ENCODE measurements around the gene LDLRAD4.
A peak's percentile ranks its signal among the peaks of the same experiment; 100 is the strongest.
"Not testable (repeated sequence)": the region's sequence is repeated elsewhere in the genome, so short reads cannot be mapped to it uniquely, and the experiment has no call there.

The LDLRAD4 gene

GRCh38 chr18:13313006-13313686, 94.6 kb downstream of the LDLRAD4 start:
- DNase-seq: peak; percentile 73

DNA sequence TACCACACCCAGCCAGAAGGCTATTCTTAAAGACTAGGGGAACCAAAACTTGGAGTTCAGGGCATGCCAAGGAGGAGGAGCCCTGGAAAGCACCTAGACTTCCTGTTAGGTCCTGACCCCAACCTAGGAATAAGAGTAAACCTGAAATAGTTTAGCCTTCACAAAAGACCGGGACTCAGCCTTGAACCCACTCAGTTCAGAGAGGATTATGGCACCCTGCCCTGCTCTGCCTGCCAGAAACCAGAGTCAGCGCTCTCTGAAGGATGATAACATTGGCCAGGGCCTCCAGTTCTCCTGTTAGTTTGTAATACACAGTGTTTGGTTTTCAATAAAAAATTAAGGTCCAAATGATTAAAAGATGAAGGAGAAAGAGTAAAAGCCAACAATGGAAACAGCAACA, 96.4 kb downstream of the LDLRAD4 start:
- no peak for DNase-seq

DNA sequence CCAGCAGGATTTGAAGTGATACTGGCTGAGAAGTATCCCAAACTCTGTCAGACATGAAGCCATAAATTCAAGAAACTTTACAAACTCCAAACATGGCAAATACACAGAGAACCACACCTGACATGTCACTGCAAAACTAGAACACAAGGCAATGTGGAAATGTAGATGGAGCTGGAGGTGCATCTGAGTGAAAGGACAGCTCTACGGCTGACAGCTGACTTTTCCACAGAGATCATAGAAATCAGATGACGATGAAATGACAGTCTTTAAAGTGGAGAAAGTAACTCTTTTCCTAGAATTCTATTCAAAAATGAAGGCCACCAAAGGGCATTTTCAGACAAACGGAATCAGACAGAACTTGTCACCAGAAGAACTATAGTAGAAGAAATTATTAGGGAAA, 97.5 kb downstream of the LDLRAD4 start:
- DNase-seq: peak; percentile 41

DNA sequence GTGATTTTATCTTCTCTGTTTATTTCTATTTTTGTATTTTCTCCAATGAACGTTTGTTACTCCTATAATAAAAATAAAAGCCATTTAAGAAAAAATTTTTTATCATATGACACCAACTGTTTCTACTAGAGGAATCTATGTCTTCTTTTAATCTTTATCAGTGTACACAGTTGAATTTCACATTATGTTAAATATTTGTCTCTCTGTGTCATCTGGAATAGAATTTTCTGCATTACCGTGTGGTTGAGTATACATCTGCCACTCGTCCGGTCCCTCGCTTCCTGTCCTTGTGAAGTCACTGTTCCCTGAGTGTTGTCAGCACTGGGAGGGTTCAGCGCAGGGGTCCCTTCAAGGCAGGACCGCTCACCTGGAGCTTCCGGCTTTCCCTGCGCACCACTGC, 99.2 kb downstream of the LDLRAD4 start:
- DNase-seq: peak; percentile 62

DNA sequence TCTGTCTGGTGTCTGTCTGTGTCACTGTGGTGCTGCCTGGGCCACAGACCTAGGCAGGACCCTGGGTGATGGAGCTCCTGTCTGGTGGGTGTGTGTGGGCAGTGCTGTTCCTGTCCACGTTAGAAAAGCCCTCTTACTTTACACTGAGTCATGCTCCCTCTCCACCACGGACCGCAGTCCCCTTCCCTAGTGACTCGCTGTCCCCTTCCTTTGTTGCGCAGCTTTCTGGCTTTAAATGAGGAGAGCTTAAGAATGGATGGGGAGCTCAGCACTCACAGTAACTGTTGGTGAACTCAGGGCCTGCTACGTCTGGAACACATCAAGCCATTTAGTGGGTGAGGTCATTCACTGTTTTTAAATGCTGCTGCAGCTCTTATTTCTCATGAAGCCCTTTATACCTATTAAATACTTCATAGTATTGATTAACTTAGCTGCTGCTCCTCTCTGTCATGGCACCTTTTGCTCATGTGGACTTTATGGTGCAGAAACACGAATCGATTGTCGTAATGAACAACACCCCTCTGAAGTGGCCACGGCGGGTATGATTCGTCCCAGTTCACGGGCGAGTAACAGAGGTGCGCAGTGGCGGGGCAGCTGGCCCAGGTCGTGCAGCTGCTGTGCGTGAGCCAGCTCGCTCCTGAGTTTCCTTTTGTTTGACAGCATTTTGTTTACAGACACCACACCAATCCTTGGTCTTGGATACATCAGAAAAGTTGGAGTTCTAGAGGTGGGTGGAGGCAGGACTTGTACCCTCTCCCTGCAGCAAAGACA, 100.4 kb downstream of the LDLRAD4 start:
- no peak for DNase-seq

GRCh38 chr18:13319629-13320028, 101.1 kb downstream of the LDLRAD4 start:
- no peak for DNase-seq

DNA sequence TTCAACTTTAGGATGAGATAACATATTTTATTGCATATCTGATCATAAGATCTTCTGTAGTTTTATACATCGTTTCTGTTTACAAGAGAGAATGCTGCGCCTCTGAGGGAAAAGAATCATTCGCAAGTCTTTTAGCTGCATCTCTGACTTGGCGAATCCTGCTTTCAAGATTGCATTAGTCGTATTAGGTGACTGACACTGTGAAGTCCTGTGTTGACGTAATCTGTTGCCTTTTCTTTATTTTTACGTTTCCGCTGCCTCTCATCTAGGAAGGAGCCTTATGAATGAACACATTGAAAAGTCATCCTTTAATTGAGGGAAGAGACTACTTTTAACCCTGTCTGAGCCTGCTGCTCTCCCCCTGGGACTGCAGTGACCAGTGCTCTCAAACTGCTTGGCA, 101.5 kb downstream of the LDLRAD4 start:
- no peak for DNase-seq

DNA sequence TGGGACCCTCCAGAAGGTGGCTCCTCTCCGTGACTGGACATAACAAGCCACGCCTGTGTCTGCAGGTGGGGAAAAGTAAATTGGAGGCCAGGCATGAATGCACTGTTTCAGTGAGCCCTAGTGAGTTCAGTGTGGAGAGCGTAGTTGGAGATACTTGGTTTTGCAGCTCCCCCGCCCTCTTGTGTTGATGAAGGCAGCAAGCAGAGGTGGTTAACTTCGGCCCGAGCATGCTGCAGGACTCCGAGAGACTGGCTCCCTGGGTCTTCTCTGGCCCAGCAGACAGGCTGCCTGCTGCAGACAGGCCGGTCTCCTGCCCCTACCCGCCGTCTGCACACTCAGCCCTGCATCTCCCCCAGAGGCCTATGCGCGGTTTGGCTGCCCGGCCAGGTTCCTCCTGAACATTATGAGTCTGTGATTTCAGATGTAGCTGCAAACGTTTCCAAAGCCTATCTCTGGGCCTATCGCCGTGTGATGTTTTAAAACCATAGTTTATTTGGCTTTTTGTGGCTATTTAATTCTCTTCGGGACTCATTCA, 102.4 kb downstream of the LDLRAD4 start:
- DNase-seq: no peak

- no peak for DNase-seq
These were observed 103.4 kb downstream of the LDLRAD4 start for GRCh38 chr18:13321923-13322322.

DNA sequence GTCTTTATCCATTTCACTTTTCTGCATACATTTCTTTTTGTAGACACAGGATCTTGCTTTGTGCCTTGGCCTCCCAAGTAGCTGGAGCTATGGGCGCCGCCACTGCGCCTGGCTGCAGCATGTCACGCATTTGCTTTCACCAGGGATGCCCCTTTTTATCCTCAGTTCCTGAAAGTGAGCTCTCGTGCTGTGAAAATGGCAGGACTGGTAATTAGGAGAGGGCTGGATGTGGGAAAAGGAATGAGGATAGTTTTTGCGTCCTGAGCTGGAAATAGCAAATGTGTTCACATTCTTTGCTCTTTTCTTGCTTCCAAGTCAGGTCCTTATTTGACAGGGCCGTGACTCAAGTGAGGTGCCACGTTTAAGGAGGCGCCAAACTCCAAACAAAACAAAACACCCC, 104.6 kb downstream of the LDLRAD4 start:
- no peak for DNase-seq

DNA sequence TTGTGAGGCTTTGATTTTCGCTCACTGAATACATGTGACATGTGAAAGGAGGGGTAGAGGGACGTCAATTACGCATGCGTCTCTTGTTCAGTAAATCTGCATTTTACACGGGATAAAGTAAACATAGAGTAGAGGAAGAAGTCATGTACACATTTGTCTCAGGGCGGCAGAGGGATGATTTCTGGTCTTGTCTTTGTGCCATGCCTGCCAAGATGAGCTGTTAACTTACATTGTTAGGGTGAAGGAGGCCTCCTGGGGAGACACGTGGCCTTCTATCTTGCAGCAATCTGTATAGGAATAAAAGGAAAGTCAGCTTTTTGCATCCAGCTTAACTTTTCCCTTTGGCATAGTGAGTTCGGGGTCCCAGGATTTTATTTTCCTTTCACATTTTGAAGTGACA, 106.3 kb downstream of the LDLRAD4 start:
- DNase-seq: no peak

DNA sequence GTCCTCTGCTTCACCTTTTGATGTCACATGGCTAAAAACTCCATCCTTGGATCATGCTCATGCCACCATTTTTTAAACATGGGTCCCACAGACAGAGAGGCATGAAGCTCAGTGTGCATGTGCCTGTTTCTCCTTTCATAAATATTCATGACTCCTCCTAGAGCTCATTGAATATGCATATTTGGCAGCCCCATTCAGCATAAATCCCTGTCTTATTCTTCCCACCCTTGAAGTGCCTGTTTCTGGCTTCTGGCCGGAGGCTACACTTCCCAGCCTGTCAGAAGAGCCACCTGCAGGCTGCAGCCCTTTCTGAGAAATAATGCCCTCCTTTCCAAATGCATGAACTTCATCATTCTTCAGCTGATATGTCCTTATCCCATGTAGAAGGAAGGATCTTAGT, 109.7 kb downstream of the LDLRAD4 start:
- DNase-seq: no peak

- no peak for DNase-seq
These were observed 112.4 kb downstream of the LDLRAD4 start for GRCh38 chr18:13330996-13331395.

DNA sequence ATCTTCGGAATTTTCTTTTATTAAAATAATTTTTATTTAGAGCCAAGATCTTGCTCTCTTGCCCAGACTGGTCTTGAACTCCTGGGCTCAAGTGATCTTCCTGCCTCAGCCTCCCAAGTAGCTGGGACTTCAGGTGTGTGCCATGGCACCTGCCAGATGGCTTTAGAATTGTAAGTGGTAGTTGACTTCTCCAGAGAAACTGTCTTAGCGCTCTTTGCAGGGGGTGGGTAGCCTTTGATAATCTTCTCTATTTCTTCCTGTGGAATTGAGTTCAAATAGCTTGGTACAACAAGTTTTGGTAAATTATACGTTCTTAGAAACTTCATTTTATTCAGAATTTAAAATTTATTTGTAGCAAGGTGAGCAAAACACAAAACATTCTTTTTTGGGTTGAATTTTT, 113.3 kb downstream of the LDLRAD4 start:
- no peak for DNase-seq

DNA sequence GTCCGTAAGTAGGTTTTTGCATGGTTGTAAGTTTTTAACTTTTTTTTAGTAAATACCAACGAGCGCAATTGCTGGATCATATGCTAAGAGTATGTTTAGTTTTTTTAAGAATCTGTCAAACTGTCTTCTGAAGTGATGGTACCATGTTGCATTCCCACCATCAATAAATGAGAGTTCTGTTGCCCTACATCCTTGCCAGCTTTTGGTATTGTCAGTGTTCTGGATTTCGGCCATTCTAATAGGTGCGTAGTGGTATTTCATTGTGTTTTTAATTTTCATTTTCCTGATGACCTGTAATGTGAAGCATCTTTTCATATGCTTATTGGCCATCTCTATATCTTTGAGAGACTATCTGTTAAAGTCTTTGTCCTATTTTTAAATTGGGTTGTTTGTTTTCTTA, 114.3 kb downstream of the LDLRAD4 start:
- no peak for DNase-seq

DNA sequence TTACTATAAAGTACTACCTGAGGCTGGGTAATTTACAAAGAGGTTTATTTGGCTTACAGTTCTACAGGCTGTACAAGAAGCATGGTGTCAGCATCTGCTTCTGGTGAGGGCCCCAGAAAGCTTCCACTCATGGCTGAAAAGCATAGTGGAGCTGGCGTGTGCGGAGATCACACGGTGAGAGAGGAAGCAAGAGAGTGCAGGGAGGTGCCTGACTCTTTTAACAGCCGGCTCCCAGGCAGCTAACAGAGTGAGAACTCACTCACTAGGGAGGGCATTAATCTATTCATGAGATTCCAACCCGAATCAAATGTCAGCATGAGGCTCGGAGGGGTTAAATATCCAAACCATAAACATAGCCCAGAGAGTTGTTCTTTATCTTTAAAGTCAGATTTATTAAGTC, 117.3 kb downstream of the LDLRAD4 start:
- no peak for DNase-seq

DNA sequence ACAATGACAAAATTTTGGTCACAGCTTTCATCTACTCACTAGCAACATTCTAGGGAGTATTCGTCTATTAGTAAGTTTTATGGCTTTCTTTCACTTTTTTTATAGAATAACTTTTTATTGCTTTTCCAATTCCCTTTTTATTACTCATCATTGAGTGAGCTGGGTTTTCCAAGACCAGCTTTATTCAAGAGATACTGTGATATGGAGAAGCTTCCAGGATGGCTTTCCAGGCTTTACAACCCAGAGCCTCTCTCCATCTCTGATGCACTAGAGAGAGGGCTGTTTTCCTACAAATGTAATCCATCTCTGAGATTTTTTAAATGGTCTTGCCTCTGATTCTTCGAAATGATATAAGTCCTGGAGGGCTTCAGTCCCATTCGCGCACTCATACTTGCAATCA, 118.3 kb downstream of the LDLRAD4 start:
- no peak for DNase-seq

GRCh38 chr18:13337369-13337768, 118.8 kb downstream of the LDLRAD4 start:
- DNase-seq: no peak

GRCh38 chr18:13338318-13338717, 119.8 kb downstream of the LDLRAD4 start:
- DNase-seq: no peak

- no peak for DNase-seq
These were observed 121.1 kb downstream of the LDLRAD4 start for GRCh38 chr18:13339653-13340052.

GRCh38 chr18:13346449-13346848, 127.9 kb downstream of the LDLRAD4 start:
- DNase-seq: not testable (repeated sequence)

- DNase-seq: no peak
These were observed 134.7 kb downstream of the LDLRAD4 start for GRCh38 chr18:13353084-13353823.

DNA sequence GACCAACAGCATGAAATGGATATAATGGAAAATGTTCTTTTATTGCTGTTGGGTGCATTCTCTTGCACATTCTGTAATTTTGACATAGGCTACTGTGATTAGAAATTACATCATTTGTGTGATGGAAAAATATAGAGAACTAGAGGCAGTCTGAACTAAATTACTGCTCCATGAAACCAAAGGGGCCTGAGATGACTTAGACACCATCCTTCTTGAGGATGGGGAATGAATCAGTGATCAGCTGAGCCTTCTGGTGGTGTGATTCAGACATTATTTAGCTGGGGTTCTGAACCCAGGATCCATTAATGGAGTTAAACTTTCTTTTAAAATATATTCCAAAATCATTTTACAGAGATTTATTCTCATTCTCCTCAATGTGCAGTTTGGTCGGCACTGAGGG, 135.8 kb downstream of the LDLRAD4 start:
- DNase-seq: no peak

DNA sequence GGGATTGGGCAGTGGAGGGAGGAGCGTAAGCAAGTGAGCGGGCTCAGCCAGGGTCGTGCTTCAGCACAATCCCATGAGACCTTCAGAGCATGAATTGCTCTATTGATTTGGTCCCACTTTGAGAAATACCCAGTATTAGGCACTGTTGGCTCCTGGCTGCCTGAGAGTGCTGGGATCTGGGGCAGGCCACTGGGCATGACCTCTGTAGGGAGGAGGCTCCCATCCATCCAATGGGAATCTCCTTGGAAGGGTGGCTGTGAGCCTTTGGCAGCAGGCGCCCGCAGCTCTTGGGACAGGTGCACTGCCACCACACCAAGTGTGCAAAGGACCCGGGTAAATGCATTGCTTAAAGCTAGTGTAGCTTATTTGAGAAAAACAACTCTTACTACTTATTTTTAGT, 137.5 kb downstream of the LDLRAD4 start:
- DNase-seq: no peak

Measured in hematopoietic multipotent progenitor cell treated with erythropoietin and hydrocortisone succinate and interleukin-3 and kit ligand, for 8 days (in vitro differentiated cells).